Gastrocnemius medialis (tissue), 4 donors: ENCODE results near the gene NLGN4Y. TPM values are rescaled to one million over a fixed set of nuclear protein-coding genes. Genes with fewer than 3 reads are reported as not detected.

ENCODE experiments used
- ATAC-seq, 2 donors: fragments of 150-250 bp; one replicate each; pipeline ENCODE4 v1.9.1; 2016
- DNase-seq, 2 donors: peaks; one replicate each; pipeline ENCODE4 v3.0.0-alpha.2; 2019
- H3K27ac ChIP-seq, 4 donors: fragments of 200-600 bp; sonication (generic); 1 replicate in 1 of 4; 2 replicates in 3 of 4; pipeline ENCODE4 v1.5.1; 2016 to 2018; ENCODE audit warnings: mild to moderate bottlenecking in 2 of 4, moderate library complexity in 1 of 4
- H3K27me3 ChIP-seq, 3 donors: fragments of 200-600 bp; sonication (generic) in 2 of 3; 1 replicate in 1 of 3; 2 replicates in 2 of 3; pipeline versions ENCODE4 v1.5.1 to v1.6.0; 2016 to 2019; ENCODE audit warnings: mild to moderate bottlenecking in 1 of 3, moderate library complexity in 1 of 3
- H3K36me3 ChIP-seq, 2 donors: fragments of 200-600 bp; sonication (generic) in 1 of 2; one replicate each; pipeline ENCODE4 v1.5.1; 2017 to 2018
- H3K4me1 ChIP-seq, 2 donors: fragments of 200-600 bp; sonication (generic) in 1 of 2; one replicate each; pipeline ENCODE4 v1.5.1; 2016 to 2017; ENCODE audit warnings: mild to moderate bottlenecking in 2 of 2
- H3K4me3 ChIP-seq, 4 donors: fragments of 200-600 bp; sonication (generic) in 3 of 4; 1 replicate in 1 of 4; 2 replicates in 3 of 4; pipeline ENCODE4 v1.5.1; 2016 to 2019; ENCODE audit warnings: mild to moderate bottlenecking in 2 of 4
- H3K9me3 ChIP-seq, 3 donors: fragments of 200-600 bp; sonication (generic) in 2 of 3; 1 replicate in 1 of 3; 2 replicates in 2 of 3; pipeline ENCODE4 v1.5.1; 2016 to 2019
- CTCF ChIP-seq, 5 experiments: fragments of 450-650 bp in 3 of 5; fragments of 200-600 bp in 2 of 5; sonication (generic) in 2 of 5; IDR thresholded peaks in 4 of 5; conservative IDR thresholded peaks in 1 of 5; 1 replicate in 4 of 5; 2 replicates in 1 of 5; pipeline ENCODE4 v1.5.1; 2016 to 2019; ENCODE audit warnings: antibody characterized with exemption in 5 of 5, mild to moderate bottlenecking in 3 of 5, moderate library complexity in 3 of 5
- POLR2A ChIP-seq, 2 donors: fragments of 450-650 bp; IDR thresholded peaks; one replicate each; pipeline ENCODE4 v1.6.1; 2017; ENCODE audit warnings: antibody characterized with exemption in 2 of 2, mild to moderate bottlenecking in 2 of 2, moderate library complexity in 2 of 2
- in situ Hi-C, 4 donors: fragments of 200-750 bp; cut with MboI; loops; one replicate each; pipeline versions ENCODE4 v1.15.0 to v1.8.0; 2017; ENCODE audit warnings: low sequenced_read_pairs in 4 of 4
- intact Hi-C: fragments of 100-400 bp; cut with DNase I; formaldehyde crosslinking; loops from one replicate; pipeline ENCODE4 v1.15.1; 2023; ENCODE audit warnings: low total_unique reads
- total RNA-seq, 4 donors: library from RNA; depleted of rRNA; stranded (reverse); fragments of >200 nt; gene quantifications; one replicate each; pipeline versions ENCODE4 v1.1.0 to v1.2.3, GENCODE V29; 2016

Gene NLGN4Y
- total RNA-seq, 4 donors from 2014 or later: 9.6 to 24.3 TPM; not detected in 2

- no peak for TF ChIP-seq CTCF (IDR thresholded peaks at IDR 0.05 in 4 of 5, conservative IDR thresholded peaks at IDR 0.05 in 1 of 5)
- TF ChIP-seq POLR2A (IDR thresholded peaks at IDR 0.05): no peak
- Histone ChIP-seq H3K27me3 (no peaks in the 10 kb centered on the region), H3K9me3 (no peaks in the 10 kb centered on the region), H3K27ac (no peak overlapping the region), H3K36me3 (no peaks in the 10 kb centered on the region), H3K4me1 (no peaks in the 10 kb centered on the region), H3K4me3 (no peak overlapping the region)
- intact Hi-C loops (no loop called here), in situ Hi-C loops (no loop called here)
- DNase-seq (no peak), ATAC-seq (no peak)
These were observed 217.3 kb downstream of the NLGN4Y start for GRCh38 chrY:14741596-14741995.

GRCh38 chrY:14748329-14748728, 224.0 kb downstream of the NLGN4Y start:
- no peak for ATAC-seq
- in situ Hi-C loops: no loop called here
- H3K4me3 ChIP-seq: no peak overlapping the region

GRCh38 chrY:14755571-14755970, 231.2 kb downstream of the NLGN4Y start:
- TF ChIP-seq CTCF (IDR thresholded peaks at IDR 0.05 in 4 of 5, conservative IDR thresholded peaks at IDR 0.05 in 1 of 5) (no peak), POLR2A (IDR thresholded peaks at IDR 0.05) (no peak)
- H3K27ac ChIP-seq: no peak overlapping the region
- in situ Hi-C loops (no loop called here), intact Hi-C loops (no loop called here)
- DNase-seq: no peak
- H3K27me3 ChIP-seq: no peaks in the 10 kb centered on the region
- H3K4me3 ChIP-seq: no peak overlapping the region
- no peaks in the 10 kb centered on the region for H3K9me3 ChIP-seq
- ATAC-seq: no peak
- no peaks in the 10 kb centered on the region for H3K4me1 ChIP-seq
- no peaks in the 10 kb centered on the region for H3K36me3 ChIP-seq

More at GRCh38 chrY:14748329-14748728, 224.0 kb downstream of the NLGN4Y start:
- H3K4me1 ChIP-seq: no peaks in the 10 kb centered on the region
- DNase-seq: no peak
- no peak overlapping the region for H3K27ac ChIP-seq
- intact Hi-C loops: no loop called here
- no peaks in the 10 kb centered on the region for H3K36me3 ChIP-seq
- H3K9me3 ChIP-seq: no peaks in the 10 kb centered on the region
- TF ChIP-seq POLR2A (IDR thresholded peaks at IDR 0.05) (no peak), CTCF (IDR thresholded peaks at IDR 0.05 in 4 of 5, conservative IDR thresholded peaks at IDR 0.05 in 1 of 5) (no peak)
- H3K27me3 ChIP-seq: no peaks in the 10 kb centered on the region

- TF ChIP-seq CTCF (IDR thresholded peaks at IDR 0.05 in 4 of 5, conservative IDR thresholded peaks at IDR 0.05 in 1 of 5) (no peak), POLR2A (IDR thresholded peaks at IDR 0.05) (no peak)
- Histone ChIP-seq H3K9me3 (no peaks in the 10 kb centered on the region), H3K27ac (no peak overlapping the region), H3K36me3 (no peaks in the 10 kb centered on the region), H3K4me1 (no peaks in the 10 kb centered on the region), H3K4me3 (no peak overlapping the region), H3K27me3 (no peaks in the 10 kb centered on the region)
- in situ Hi-C loops: no loop called here
- DNase-seq (no peak), ATAC-seq (no peak)
- intact Hi-C loops: no loop called here
These were observed 238.6 kb downstream of the NLGN4Y start for GRCh38 chrY:14762903-14763302.

DNA sequence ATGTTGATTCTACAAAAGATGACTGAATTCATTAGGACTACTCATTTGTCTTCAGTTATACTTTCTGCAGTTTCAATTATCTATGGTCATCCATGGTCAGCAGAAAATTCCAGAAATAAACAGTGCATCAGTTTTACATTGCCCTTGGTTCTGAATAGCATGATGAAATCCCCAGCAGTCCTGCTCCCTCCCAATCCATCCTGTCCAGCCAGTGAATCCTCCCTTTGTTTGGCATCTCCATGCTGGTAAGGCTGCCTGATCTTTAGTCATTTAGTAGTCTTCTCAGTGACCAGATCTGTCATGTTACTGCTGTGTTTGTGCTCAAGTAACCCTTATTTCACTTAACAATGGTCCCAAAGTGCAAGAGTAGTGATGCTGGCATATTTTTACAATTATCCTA, 239.3 kb downstream of the NLGN4Y start:
- in situ Hi-C loops: no loop called here
- H3K36me3 ChIP-seq: no peaks in the 10 kb centered on the region

More for the DNA sequence above, 239.3 kb downstream of the NLGN4Y start:
- H3K4me3 ChIP-seq: no peak overlapping the region
- H3K9me3 ChIP-seq: no peaks in the 10 kb centered on the region
- no peak for DNase-seq
- no peaks in the 10 kb centered on the region for H3K27me3 ChIP-seq
- no peak overlapping the region for H3K27ac ChIP-seq
- intact Hi-C loops: no loop called here
- no peaks in the 10 kb centered on the region for H3K4me1 ChIP-seq
- TF ChIP-seq POLR2A (IDR thresholded peaks at IDR 0.05): no peak
- no peak for TF ChIP-seq CTCF (IDR thresholded peaks at IDR 0.05 in 4 of 5, conservative IDR thresholded peaks at IDR 0.05 in 1 of 5)
- no peak for ATAC-seq
